ENCODE data around the gene OSBPL1A. TPM values are rescaled to one million over a fixed set of nuclear protein-coding genes. Genes with fewer than 3 reads are reported as not detected.

OSBPL1A gene
- total RNA-seq, 1 donor from 2014 or later, result 16.4 TPM

DNA sequence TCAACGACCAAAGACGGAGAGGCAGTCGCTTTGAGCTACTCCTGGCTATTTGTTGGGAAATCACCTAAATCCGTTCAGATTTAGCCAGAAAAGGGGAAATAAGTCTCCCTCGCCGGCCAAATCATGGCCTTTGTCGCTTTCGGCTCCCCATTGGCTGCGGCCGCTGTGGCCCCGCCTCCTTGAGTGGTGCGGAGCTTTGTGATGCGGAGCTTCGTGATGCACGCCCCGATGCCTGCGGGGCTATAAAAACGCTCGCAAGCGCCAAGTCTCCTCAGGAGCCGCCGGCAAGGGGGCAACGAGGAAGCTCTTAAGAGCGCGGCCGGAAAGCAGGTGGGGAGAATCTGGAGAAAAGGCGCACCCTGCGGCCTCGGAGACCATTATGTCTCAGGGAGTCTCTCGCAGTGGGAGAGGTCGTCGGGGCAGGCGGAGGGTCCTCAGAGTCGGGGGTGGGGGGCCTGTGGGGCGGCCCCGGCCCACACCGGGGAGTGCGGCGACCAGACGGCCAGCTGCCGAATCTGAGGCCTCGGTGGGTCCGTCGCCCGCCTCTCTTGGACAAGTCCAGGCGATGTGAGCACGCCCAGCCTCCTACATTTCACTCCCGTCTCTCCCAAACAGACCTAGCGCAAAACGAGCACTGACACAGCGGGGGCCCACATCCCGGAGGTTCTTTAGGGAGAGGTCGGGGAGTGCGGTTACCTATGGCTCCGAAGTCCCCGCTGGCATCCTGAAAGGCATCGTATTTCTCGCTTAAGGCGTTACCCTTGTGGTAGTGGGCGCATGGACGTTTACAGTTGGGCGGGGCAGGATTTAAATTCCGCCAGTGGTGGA is 258.6 kb downstream of the OSBPL1A start, which contains the start of gene CABYR:
TSS of gene CABYR (plus strand) at position 274 of the 828 bp plus-strand sequence. CDS start 4,053 bp downstream, outside the sequence.
- Mint-ChIP-seq H3K27me3 (ENCODE audit: unreplicated experiment) (no peaks in the 10 kb centered on the region), H3K27ac (ENCODE audit: unreplicated experiment) (peak within 1 kb of the TSS; percentile 84), H3K4me3 (ENCODE audit: unreplicated experiment) (peak within 1 kb of the TSS; percentile 91), H3K36me3 (ENCODE audit: low read depth, unreplicated experiment) (peaks cover 1% of the 10 kb centered on the region), H3K9me3 (ENCODE audit: unreplicated experiment) (no peaks in the 10 kb centered on the region), H3K4me1 (ENCODE audit: unreplicated experiment) (no peaks in the 10 kb centered on the region)
- TF ChIP-seq, protein P1, sequence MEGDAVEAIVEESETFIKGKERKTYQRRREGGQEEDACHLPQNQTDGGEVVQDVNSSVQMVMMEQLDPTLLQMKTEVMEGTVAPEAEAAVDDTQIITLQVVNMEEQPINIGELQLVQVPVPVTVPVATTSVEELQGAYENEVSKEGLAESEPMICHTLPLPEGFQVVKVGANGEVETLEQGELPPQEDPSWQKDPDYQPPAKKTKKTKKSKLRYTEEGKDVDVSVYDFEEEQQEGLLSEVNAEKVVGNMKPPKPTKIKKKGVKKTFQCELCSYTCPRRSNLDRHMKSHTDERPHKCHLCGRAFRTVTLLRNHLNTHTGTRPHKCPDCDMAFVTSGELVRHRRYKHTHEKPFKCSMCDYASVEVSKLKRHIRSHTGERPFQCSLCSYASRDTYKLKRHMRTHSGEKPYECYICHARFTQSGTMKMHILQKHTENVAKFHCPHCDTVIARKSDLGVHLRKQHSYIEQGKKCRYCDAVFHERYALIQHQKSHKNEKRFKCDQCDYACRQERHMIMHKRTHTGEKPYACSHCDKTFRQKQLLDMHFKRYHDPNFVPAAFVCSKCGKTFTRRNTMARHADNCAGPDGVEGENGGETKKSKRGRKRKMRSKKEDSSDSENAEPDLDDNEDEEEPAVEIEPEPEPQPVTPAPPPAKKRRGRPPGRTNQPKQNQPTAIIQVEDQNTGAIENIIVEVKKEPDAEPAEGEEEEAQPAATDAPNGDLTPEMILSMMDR (IDR thresholded peaks at IDR 0.05; ENCODE audit: unreplicated experiment), result no peak
- peak; percentile 81 for DNase-seq (ENCODE audit: low spot score)

DNA sequence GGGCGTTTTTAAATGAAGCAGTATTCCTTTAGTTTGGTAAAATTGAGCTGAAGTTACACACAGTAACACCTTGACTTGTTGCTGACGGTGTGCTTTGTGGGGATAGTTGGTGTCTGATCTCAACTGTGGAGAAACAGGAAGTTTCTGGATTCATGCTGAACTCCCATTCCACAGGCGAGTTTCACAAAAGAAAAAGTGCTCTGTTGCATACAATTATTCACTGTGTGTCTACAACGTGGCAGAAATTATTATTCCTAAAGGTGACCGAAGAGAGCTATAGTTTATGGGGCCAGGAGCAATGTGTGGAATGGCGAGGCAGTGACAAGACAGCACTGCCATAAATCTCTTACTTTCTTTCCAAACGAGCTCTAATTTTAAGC is 259.2 kb downstream of the OSBPL1A start:
- Mint-ChIP-seq H3K27me3 (ENCODE audit: unreplicated experiment) (no peaks in the 10 kb centered on the region), H3K27ac (ENCODE audit: unreplicated experiment) (peak overlapping the region; percentile 84), H3K36me3 (ENCODE audit: low read depth, unreplicated experiment) (no peaks in the 10 kb centered on the region), H3K4me1 (ENCODE audit: unreplicated experiment) (no peaks in the 10 kb centered on the region), H3K9me3 (ENCODE audit: unreplicated experiment) (no peaks in the 10 kb centered on the region), H3K4me3 (ENCODE audit: unreplicated experiment) (peak overlapping the region; percentile 91)
- no peak for DNase-seq (ENCODE audit: low spot score)
- TF ChIP-seq, protein P1 (IDR thresholded peaks at IDR 0.05; ENCODE audit: unreplicated experiment), result no peak

DNA sequence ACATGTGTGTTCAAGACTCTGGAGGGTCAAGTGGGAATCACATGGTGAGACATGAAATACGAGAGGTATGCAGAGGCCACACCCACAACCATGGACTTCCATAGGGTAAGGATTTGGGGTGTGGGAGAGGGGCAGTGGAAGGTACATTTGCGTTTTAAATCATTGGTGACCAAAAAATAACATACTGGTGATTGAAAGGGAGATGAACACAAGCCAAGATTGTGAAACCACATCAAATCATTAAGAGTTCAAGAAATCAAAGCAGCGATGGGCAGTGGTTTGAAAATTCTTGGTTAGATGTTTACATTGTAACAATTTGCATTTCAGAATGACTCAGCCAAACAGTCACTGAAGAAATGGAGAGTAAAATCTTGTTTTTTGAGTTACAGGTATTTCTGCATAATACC is 260.7 kb downstream of the OSBPL1A start:
- no peak for DNase-seq (ENCODE audit: low spot score)
- no peaks in the 10 kb centered on the region for H3K27me3 Mint-ChIP-seq (ENCODE audit: unreplicated experiment)
- H3K9me3 Mint-ChIP-seq (ENCODE audit: unreplicated experiment), result no peaks in the 10 kb centered on the region
- H3K36me3 Mint-ChIP-seq (ENCODE audit: low read depth, unreplicated experiment), result no peaks in the 10 kb centered on the region
- H3K4me3 Mint-ChIP-seq (ENCODE audit: unreplicated experiment), result no peak overlapping the region
- H3K4me1 Mint-ChIP-seq (ENCODE audit: unreplicated experiment), result no peaks in the 10 kb centered on the region
- TF ChIP-seq, protein P1 (IDR thresholded peaks at IDR 0.05; ENCODE audit: unreplicated experiment), result no peak
- no peak overlapping the region for H3K27ac Mint-ChIP-seq (ENCODE audit: unreplicated experiment)

DNA sequence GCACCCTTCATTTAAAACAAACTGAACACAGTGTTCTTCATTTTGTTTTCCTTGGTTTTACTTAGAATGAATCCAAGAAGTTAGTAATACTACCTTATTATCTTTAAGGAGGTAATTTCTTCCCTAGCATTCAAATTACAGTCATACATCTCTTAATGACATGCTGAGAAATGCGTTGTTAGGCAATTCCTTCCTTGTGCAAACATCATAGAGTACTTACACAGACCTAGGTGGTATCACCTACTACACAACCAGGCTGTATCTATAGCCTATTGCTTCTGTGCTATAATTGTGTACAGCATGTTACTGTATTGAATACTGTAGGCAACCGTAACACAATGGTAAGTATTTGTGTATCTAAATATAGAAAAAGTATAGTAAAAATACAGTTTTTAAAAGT is 267.1 kb downstream of the OSBPL1A start:
- Mint-ChIP-seq H3K36me3 (ENCODE audit: low read depth, unreplicated experiment) (peaks cover 8% of the 10 kb centered on the region), H3K27me3 (ENCODE audit: unreplicated experiment) (no peaks in the 10 kb centered on the region), H3K4me3 (ENCODE audit: unreplicated experiment) (no peak overlapping the region), H3K9me3 (ENCODE audit: unreplicated experiment) (no peaks in the 10 kb centered on the region), H3K27ac (ENCODE audit: unreplicated experiment) (no peak overlapping the region), H3K4me1 (ENCODE audit: unreplicated experiment) (no peaks in the 10 kb centered on the region)
- no peak for DNase-seq (ENCODE audit: low spot score)
- TF ChIP-seq, protein P1 (IDR thresholded peaks at IDR 0.05; ENCODE audit: unreplicated experiment), result no peak

DNA sequence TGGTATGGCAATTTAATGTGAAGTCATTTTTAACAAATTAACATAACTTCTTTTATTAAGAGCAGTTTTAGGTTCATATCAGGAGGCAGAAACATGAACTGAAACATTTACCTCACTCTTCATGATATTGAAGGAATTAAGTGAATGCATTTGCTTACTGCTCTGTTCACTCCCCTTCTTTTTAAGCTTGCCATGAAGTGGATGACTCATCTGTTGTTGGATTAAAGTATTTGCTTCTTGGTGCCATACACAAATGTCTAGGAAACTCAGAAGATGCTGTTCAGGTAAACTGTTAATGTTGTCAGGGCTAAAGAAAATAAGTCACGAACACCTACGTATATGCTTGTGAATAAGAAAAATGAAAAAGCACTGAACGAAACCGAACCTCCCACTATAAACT is 268.9 kb downstream of the OSBPL1A start:
- H3K27ac Mint-ChIP-seq (ENCODE audit: unreplicated experiment), result no peak overlapping the region
- H3K27me3 Mint-ChIP-seq (ENCODE audit: unreplicated experiment), result no peaks in the 10 kb centered on the region
- no peaks in the 10 kb centered on the region for H3K9me3 Mint-ChIP-seq (ENCODE audit: unreplicated experiment)
- DNase-seq (ENCODE audit: low spot score), result no peak
- H3K4me1 Mint-ChIP-seq (ENCODE audit: unreplicated experiment), result no peaks in the 10 kb centered on the region
- peaks cover 8% of the 10 kb centered on the region for H3K36me3 Mint-ChIP-seq (ENCODE audit: low read depth, unreplicated experiment)
- TF ChIP-seq, protein P1 (IDR thresholded peaks at IDR 0.05; ENCODE audit: unreplicated experiment), result no peak
- no peak overlapping the region for H3K4me3 Mint-ChIP-seq (ENCODE audit: unreplicated experiment)

Measured in endothelial cell (in vitro differentiated cells).